Measurements from ENCODE around the gene PDCD5. TPM values are rescaled to one million over a fixed set of nuclear protein-coding genes. Genes with fewer than 3 reads are reported as not detected.

The PDCD5 gene
- total and polyA plus RNA-seq, 10 donors: 41.6 to 95.9 (median 54.1) TPM

DNA sequence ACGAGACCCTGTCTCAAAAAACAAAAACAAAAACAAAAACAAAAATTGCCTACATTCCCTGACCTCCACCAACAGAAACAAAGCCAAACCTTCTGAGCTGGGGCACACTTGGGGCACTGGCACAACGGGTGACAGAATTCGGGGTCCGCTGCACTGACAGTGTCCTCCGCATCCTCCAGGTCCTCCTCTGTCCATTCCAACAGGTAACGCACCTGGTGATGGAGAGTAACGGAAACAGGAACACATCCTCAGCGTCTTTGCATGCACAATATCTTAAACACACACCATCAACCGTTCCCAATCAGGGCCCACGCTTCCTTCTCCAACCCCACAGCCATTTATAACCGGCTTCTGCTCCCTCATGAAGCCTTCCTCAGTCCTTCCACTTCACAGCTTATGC lies 34.6 kb downstream of the PDCD5 start:
- Histone ChIP-seq H3K27me3 (replicated peaks in 1 of 7) (no peaks in the 10 kb centered on the region), H3K36me3 (peaks cover 0 to 100% (median 75%) of the 10 kb centered on the region in 6 donors), H3K27ac (no peak overlapping the region), H3K4me3 (no peak overlapping the region), H3K4me1 (no peaks in the 10 kb centered on the region), H3K9me3 (no peaks in the 10 kb centered on the region)
- TF ChIP-seq POLR2A (IDR thresholded peaks at IDR 0.05) (no peak), POLR2AphosphoS5 (IDR thresholded peaks at IDR 0.05) (no peak)
- TF ChIP-seq, protein P1, sequence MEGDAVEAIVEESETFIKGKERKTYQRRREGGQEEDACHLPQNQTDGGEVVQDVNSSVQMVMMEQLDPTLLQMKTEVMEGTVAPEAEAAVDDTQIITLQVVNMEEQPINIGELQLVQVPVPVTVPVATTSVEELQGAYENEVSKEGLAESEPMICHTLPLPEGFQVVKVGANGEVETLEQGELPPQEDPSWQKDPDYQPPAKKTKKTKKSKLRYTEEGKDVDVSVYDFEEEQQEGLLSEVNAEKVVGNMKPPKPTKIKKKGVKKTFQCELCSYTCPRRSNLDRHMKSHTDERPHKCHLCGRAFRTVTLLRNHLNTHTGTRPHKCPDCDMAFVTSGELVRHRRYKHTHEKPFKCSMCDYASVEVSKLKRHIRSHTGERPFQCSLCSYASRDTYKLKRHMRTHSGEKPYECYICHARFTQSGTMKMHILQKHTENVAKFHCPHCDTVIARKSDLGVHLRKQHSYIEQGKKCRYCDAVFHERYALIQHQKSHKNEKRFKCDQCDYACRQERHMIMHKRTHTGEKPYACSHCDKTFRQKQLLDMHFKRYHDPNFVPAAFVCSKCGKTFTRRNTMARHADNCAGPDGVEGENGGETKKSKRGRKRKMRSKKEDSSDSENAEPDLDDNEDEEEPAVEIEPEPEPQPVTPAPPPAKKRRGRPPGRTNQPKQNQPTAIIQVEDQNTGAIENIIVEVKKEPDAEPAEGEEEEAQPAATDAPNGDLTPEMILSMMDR (IDR thresholded peaks at IDR 0.05 in 8 of 11, conservative IDR thresholded peaks at IDR 0.05 in 3 of 11): no peak
- 84 to 97% (median 86%) methylated on average over 11 of the region's 11 CpGs for WGBS, 5 donors
- intact Hi-C loops (cut with DNase I; ENCODE audit: low total_unique reads): no loop called here
- no peak for DNase-seq

DNA sequence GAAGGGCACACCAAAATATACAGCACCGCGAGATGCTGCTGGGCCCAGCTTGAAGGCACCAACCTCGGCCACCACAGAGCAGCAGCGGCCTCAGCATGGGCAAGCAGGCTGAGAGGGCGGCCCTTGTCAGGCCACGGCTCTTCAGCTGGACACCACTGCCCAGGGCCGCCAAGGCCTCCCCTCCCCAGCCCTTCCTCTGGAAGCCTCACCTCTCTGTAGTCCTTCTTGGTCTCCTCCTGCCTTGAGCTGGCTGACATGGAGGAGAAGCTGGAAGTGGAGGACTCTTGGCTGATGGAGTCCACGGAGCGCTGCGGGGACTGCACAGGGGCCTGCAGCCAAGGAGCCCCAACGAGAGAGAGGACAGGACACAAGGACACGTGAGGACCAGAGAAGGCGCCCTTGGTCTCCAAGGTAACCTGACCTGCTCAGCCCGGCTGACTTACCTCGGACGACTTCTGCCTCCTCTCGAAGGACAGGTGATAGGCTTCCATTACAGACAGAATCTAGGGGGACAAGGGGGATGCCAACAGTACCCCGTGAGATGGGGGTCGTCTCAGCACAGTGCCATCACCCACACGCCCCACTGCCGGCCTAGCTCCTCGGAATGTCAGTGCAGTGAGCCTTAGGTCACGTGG lies 38.2 kb downstream of the PDCD5 start:
- H3K4me3 ChIP-seq: no peak overlapping the region
- H3K9me3 ChIP-seq: no peaks in the 10 kb centered on the region
- intact Hi-C loops (cut with DNase I; ENCODE audit: low total_unique reads): no loop called here
- TF ChIP-seq, protein P1 (IDR thresholded peaks at IDR 0.05 in 8 of 11, conservative IDR thresholded peaks at IDR 0.05 in 3 of 11): no peak
- no peak for TF ChIP-seq POLR2A (IDR thresholded peaks at IDR 0.05)
- no peaks in the 10 kb centered on the region for H3K27me3 ChIP-seq (replicated peaks in 1 of 7)
- peaks cover 0 to 100% (median 92%) of the 10 kb centered on the region in 6 donors for H3K36me3 ChIP-seq
- 91 to 96% (median 92%) methylated on average over 17 to 23 of the region's 23 CpGs for WGBS, 5 donors
- DNase-seq: no peak
- no peak overlapping the region for H3K27ac ChIP-seq
- H3K4me1 ChIP-seq: no peaks in the 10 kb centered on the region

GRCh38 chr19:32622002-32622401 lies 41.0 kb downstream of the PDCD5 start:
- intact Hi-C loops (cut with DNase I; ENCODE audit: low total_unique reads): no loop called here
- TF ChIP-seq POLR2A (IDR thresholded peaks at IDR 0.05) (no peak), POLR2AphosphoS5 (IDR thresholded peaks at IDR 0.05) (no peak)
- TF ChIP-seq, protein P1 (IDR thresholded peaks at IDR 0.05 in 8 of 11, conservative IDR thresholded peaks at IDR 0.05 in 3 of 11): no peak
- Histone ChIP-seq H3K4me1 (no peaks in the 10 kb centered on the region), H3K27ac (no peak overlapping the region), H3K4me3 (no peak overlapping the region), H3K36me3 (peaks cover 0 to 100% (median 91%) of the 10 kb centered on the region in 6 donors), H3K27me3 (replicated peaks in 1 of 7) (no peaks in the 10 kb centered on the region), H3K9me3 (no peaks in the 10 kb centered on the region)
- DNase-seq: no peak
- WGBS, 5 donors: 83 to 88% (median 85%) methylated on average over 12 of the region's 12 CpGs

DNA sequence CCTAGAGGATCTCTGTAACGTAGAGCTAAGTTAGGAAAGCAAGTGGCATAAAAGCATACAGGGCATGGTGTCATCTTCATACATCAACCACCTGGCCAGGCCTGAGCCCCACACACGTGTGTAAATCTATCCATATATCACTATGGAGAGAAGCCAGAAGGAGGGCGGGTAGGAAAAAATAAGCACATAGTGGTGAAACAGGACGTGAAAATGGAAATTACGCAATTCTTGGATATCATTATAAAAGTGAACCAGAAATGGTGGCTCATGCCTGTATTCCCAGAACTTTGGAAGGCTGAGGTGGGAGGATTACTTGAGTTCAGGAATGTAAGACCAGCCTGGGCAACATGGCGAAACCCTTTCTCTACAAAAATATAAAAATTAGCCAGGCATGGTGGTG lies 43.4 kb downstream of the PDCD5 start:
- H3K36me3 ChIP-seq: peaks cover 0 to 100% (median 85%) of the 10 kb centered on the region in 6 donors
- TF ChIP-seq POLR2A (IDR thresholded peaks at IDR 0.05) (no peak), POLR2AphosphoS5 (IDR thresholded peaks at IDR 0.05) (no peak)
- TF ChIP-seq, protein P1 (IDR thresholded peaks at IDR 0.05 in 8 of 11, conservative IDR thresholded peaks at IDR 0.05 in 3 of 11): no peak
- H3K4me1 ChIP-seq: no peaks in the 10 kb centered on the region
- intact Hi-C loops (cut with DNase I; ENCODE audit: low total_unique reads): no loop called here
- H3K4me3 ChIP-seq: no peak overlapping the region
- H3K9me3 ChIP-seq: no peaks in the 10 kb centered on the region
- H3K27ac ChIP-seq: no peak overlapping the region
- no peaks in the 10 kb centered on the region for H3K27me3 ChIP-seq (replicated peaks in 1 of 7)
- WGBS, 5 donors: 76 to 95% (median 84%) methylated on average over 6 of the region's 6 CpGs
- no peak for DNase-seq
